Measurements from ENCODE around the gene EHD1. TPM values are rescaled to one million over a fixed set of nuclear protein-coding genes. Genes with fewer than 3 reads are reported as not detected.

EHD1 gene
- total RNA-seq, 1 donor from 2014 or later: 27.6 TPM

Other genes with a start within 250 kb of the EHD1 start
- under 0.01 TPM in 1 of 2 replicates, not detected in the other for gene NRXN2, start 155.4 kb downstream of the EHD1 start, total RNA-seq
- gene RASGRP2, start 134.5 kb downstream of the EHD1 start, total RNA-seq: 1.3 and 4.4 TPM in 2 replicates
- gene PYGM, start 118.6 kb downstream of the EHD1 start, total RNA-seq: under 0.01 and 0.20 TPM in 2 replicates
- gene SF1, start 100.1 kb downstream of the EHD1 start, total RNA-seq: 43.6 and 63.7 TPM in 2 replicates
- gene MAP4K2, start 75.4 kb downstream of the EHD1 start, total RNA-seq: 34.9 and 51.0 TPM in 2 replicates
- gene MEN1, start 68.1 kb downstream of the EHD1 start, total RNA-seq: 10.5 and 12.5 TPM in 2 replicates
- gene CDC42BPG, start 34.0 kb downstream of the EHD1 start, total RNA-seq: 0.22 and 0.79 TPM in 2 replicates
- gene ATG2A, start 38.6 kb upstream of the EHD1 start, total RNA-seq: 7.6 and 12.1 TPM in 2 replicates
- gene PPP2R5B, start 46.1 kb upstream of the EHD1 start, total RNA-seq: 5.0 and 11.5 TPM in 2 replicates
- not detected in 2 replicates for gene GPHA2, start 57.3 kb upstream of the EHD1 start, total RNA-seq
- gene MAJIN, start 93.5 kb upstream of the EHD1 start, total RNA-seq: not detected in 2 replicates
- 0.20 and 0.44 TPM in 2 replicates for gene BATF2, start 118.3 kb upstream of the EHD1 start, total RNA-seq
- 95.2 and 145 TPM in 2 replicates for gene ARL2, start 135.5 kb upstream of the EHD1 start, total RNA-seq
- gene SNX15, start 148.8 kb upstream of the EHD1 start, total RNA-seq: 6.8 and 10.7 TPM in 2 replicates
- 6.8 and 7.5 TPM in 2 replicates for gene SAC3D1, start 162.6 kb upstream of the EHD1 start, total RNA-seq
- gene NAALADL1, start 179.9 kb upstream of the EHD1 start, total RNA-seq: 9.8 and 12.3 TPM in 2 replicates
- gene CDCA5, start 205.4 kb upstream of the EHD1 start, total RNA-seq: 2.0 and 3.9 TPM in 2 replicates
- 20.5 and 24.0 TPM in 2 replicates for gene ZFPL1, start 205.6 kb upstream of the EHD1 start, total RNA-seq
- 154 and 265 TPM in 2 replicates for gene VPS51, start 217.6 kb upstream of the EHD1 start, total RNA-seq
- 15.3 and 21.4 TPM in 2 replicates for gene TM7SF2, start 233.3 kb upstream of the EHD1 start, total RNA-seq
- gene ZNHIT2, start 239.1 kb upstream of the EHD1 start, total RNA-seq: 4.6 and 9.7 TPM in 2 replicates
- gene FAU, start 243.5 kb upstream of the EHD1 start, total RNA-seq: 355 and 442 TPM in 2 replicates
- gene MRPL49, start 243.7 kb upstream of the EHD1 start, total RNA-seq: 39.2 and 41.3 TPM in 2 replicates